Stimulated activated CD8-positive, alpha-beta memory T cell treated with anti-CD3 and anti-CD28 coated beads, Interleukin-15, amount 100 ng/mL, for 1 hour (primary cell): ENCODE data around the gene SYNJ1.
"Not testable (repeated sequence)": the region's sequence is repeated elsewhere in the genome, so short reads cannot be mapped to it uniquely, and the experiment has no call there.

Experiments
- DNase-seq: peaks from one replicate; pipeline ENCODE4 v3.0.0-alpha.2; 2020; ENCODE audit warnings: low read depth

The SYNJ1 gene

DNA sequence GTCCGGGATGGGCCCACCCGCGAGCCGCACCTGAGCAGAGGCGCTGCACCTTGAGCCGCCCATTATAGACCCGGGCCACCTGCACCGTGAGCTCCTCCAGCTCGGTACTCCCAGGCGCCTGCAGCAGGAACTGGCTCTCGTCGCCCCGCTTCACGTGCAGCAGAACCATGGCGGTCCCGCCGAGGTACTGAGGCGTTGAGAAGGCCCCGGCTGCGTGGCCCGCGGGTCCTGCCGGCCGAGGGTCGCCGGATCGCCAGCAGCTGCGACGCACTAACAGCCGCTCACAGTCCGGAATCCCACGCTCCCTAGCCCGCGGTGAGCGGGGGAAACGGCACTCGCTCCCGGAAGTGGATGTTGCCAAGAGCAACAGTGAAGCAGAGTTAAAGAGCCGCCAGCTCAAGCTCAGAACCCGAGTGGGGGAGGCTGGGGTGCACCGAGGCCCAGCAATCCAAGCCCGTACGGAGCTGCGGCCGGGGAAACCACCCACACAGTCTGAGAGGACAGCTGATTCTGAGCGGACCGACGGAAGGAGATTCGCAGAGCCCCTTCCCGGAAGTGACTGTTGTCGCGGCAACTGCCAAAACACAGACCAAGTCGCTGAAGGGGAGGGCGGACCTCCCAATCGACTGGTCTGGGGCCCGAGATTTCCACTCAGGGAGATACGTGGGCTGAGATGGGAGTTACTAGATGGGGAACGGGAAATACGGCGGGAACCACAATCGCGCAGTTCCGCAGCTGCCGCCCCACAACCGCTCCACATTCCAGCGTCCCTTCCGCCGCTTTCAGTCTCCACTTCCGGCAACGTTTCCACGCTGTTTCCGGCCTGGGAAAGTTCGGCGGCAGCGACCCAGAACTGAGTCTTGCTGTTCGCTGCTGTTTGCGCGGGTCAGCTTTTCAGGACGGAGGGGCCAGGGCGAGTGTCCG, 115.5 kb downstream of the SYNJ1 start, which contains the start of gene CFAP298:
CFAP298 (minus strand) TSS at position 303 of the 924 bp plus-strand sequence; CDS start at position 169, 134 bp downstream.
- DNase-seq, result peak; percentile 78

DNA sequence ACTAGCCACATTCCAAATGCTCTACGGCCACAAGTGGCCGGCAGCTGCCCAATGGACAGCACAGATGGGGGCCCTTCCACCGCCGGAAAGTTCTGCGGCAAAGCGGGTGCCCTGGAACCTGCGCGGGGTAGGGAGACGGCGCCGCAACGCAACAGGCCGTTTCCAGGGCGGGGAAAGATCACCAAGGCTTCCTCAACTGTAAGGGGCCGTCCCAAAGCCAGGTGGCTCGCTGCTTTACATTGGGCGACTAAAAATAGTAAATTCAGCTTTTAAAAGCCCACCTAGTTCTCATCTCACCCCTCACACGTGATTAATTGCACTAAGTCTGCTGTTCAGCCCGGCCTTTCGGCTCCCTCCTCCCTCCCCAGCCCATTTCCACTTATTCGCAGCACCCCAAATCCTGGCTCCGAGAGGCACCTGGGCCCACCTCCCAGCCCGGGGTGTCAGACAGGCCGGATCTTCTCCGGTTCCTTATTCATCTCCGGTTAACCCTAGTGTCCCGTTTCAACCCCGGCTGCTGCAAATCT, 116.3 kb downstream of the SYNJ1 start:
- DNase-seq, result peak; percentile 4

DNA sequence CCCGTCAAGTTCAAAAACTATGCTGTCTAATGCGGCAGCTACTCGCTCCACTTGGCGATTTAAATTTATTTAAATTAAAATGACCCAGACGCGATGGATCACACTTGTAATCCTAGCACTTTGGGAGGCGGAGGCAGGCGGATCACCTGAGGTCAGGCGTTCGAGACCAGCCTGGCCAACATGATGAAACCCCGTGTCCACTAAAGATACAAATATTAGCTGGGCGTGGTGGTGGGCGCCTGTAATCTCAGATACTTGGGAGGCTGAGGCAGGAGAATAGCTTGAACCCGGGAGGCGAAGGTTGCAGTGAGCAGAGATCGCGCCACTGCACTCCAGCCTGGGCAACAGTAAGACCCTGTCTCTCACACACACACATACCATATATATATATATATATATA, 116.9 kb downstream of the SYNJ1 start:
- not testable (repeated sequence) for DNase-seq

DNA sequence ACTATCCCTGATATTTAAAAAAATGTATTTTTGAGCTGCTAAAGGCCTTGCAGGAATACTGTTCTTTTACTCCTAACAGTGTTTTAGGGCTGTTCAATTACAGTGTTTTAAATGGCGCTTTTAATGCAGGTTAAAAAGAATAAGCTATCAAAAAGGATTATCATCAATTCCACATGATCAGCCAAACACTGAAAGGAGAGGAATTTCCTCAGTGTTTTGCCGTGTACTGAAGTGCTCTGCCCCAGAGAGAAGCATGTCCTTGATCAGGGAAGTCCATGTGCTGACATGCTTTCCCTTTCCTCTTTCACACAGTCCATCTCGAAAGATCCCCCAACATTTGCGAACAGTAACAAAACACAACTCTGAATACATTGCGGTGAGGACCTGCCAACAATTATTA, 119.0 kb downstream of the SYNJ1 start:
- no peak for DNase-seq

DNA sequence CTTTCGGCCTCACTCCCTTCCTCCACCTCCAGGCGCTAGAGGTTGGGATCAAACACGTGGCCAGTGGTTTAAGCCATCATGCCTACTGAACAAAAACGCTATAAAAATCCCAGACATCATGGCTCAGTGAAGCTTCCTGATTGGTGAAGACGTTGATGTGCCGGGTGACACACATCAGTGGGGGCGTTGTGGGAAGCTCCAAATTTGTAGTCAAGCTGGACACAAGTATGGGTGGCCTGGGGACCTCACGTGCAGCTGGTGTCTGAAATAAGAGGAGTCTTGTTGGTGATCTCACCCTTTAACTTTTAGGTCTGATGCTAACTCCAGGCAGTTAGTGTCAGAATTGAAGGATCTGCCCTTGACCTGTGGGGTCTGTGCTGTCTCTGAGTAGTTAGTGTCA, 122.3 kb downstream of the SYNJ1 start:
- no peak for DNase-seq

GRCh38 chr21:32604464-32604863, 123.3 kb downstream of the SYNJ1 start:
- no peak for DNase-seq

DNA sequence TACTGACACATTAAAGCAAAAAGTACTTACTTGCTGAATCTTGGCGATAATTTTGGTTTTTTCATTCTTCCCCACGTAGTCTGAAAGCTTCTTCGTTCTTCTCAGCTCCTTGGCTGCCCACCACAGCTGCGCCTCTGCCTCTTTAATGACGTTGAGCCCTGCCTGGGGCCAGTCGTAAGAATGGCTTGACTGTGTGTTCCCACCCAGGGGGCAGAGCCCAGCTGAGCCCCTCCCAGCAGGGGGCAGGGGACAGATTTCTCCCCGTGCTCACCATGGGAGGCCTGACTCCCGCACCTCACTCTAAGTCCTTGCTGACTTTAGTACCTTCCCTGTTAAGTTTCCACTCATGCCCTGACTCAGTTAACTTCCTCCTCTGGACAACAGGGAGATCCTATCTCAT, 124.7 kb downstream of the SYNJ1 start:
- DNase-seq, result no peak

DNA sequence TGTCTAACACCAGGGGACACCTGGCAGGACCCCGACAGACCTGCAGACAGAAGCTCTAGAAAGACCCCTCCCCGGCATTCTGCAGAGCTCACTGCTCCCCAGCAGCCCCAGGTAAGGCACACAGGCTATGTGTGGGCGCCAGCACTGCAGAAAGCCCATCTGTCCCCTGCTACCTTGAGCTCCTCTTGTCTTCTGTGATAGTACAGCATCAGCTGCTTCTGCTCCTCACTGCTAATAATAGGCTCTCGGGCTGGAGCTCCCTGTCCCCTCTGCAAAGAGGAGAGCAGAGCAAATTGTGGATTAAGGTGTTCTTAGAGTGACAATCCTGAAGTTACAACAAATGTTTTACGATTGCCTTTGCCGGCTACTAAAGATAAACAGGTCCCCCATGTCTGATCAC, 125.7 kb downstream of the SYNJ1 start:
- DNase-seq, result no peak

DNA sequence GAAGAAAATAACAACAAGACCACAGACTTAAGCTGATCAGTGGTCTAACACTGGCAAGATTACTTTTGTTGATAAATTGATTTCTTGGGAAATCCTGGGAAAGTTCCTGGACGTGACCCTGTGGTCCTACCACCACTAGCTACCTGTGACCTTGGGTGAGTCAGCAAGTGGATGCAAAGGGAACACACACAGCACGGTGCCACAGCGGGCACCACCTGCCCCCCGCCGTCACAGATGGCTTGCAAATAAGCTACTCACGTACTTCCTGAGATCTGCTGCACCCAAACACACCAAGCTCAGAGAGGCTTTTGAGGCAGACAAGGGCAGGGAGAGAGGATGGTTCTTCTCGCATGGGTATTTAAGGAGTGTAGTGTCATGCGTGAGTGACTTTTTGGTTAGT, 128.3 kb downstream of the SYNJ1 start:
- no peak for DNase-seq

DNA sequence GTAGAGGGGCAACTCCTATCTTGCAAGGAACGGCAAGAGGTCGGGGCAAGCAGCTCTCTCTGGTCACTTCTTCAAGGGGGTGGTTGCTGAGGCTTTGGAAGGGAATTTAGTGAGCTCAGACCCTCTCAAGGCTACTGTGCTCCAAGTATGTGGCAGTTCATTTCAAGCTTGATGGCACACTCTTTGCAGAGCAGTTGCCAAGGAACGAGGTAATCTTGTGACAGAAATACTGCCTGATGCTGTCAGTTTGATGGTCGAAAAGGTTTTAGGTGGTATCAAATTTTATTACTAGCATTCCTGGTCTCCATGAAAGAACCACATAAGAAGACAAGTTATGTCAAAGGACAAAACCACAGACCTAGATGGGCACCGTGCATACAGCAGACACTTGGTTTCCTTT, 128.7 kb downstream of the SYNJ1 start:
- no peak for DNase-seq

DNA sequence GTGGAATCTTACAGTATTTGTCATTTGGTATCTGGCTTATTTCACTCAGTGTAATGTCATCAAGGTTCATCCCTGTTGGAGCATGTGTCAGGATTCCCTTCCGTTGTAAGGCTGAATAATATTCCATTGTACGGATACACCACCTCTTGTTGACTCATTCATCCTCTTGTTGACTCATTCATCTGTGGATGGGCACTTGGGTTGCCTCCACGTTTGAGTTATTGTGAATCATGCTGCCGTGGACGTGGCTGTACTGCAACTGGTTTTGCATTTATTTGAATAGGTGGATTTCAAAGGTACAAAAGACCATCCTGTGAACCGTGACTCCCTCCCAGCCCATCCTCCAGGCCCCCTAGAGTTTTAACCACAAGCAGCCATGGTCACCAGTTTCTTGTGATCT, 130.6 kb downstream of the SYNJ1 start:
- no peak for DNase-seq

GRCh38 chr21:32595431-32595830, 132.4 kb downstream of the SYNJ1 start:
- no peak for DNase-seq

- DNase-seq, result no peak
These were observed 134.1 kb downstream of the SYNJ1 start for GRCh38 chr21:32593690-32594089.

GRCh38 chr21:32592929-32593502, 134.8 kb downstream of the SYNJ1 start:
- no peak for DNase-seq

DNA sequence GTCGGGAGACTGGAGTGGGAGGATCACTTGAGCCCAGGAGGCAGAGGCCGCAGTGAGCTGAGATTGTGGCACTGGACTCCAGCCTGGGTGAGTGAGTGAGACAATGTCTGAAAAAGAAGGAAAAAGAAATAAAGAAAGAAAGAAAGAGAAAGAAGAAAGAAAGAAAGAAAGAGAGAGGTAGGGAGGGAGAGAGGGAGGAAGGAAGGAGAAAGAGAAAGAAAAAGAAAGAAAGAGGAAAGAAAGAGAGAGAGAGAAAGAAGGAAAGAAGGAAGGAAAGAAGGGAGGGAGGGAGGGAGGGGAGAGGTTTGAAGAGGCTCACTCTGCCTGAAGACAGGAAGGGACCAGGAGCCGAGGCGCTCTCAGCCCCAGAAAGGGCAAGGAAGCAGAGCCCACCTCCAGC, 137.7 kb downstream of the SYNJ1 start:
- no peak for DNase-seq

DNA sequence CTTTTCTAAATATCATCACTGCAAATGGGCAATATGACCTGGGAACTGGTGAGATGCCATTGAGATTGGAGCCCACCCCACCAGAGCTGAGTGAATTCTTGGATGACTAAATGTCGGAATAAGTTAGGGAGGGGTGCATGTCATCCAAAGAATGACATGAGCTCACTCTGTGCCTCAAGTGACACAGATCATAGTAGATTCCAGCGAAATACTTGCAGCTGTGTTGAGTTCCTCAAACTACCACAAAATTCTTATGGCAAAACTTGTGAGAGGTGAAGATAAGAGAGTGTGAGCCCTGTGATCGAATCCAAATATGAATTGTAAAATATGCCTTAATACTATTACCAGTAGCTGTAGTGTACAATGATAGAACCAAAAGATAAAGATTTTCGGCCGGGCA, 140.2 kb downstream of the SYNJ1 start:
- DNase-seq, result no peak

DNA sequence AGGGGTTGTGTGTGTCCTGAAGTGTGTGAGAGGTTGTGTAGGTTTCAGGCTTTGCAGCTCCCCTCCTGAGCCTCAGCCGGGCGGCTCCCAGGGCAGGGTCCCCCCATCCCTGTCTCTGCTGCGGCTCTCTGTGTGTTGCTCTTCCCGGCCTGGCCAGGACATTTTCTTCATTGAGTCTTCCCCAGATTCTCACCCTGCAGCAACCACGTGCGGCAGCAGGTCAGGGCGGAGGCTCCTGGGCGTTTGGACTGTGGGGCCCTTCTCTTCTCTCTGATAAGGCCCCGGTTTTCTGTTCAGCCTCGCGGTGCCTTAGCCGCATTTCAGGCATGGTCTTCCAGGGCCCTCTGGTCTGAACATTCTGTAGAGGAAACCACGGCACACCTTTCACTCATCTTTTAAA, 140.7 kb downstream of the SYNJ1 start:
- DNase-seq, result no peak

- DNase-seq, result no peak
These were observed 141.8 kb downstream of the SYNJ1 start for GRCh38 chr21:32585970-32586369.

GRCh38 chr21:32585042-32585710, 142.6 kb downstream of the SYNJ1 start, which contains the start of gene TCP10L:
Gene TCP10L (minus strand): TSS chr21:32585523. CDS start chr21:32584304, 1,219 bp downstream.
- DNase-seq, result no peak

GRCh38 chr21:32584472-32584871, 143.3 kb downstream of the SYNJ1 start:
- no peak for DNase-seq

DNA sequence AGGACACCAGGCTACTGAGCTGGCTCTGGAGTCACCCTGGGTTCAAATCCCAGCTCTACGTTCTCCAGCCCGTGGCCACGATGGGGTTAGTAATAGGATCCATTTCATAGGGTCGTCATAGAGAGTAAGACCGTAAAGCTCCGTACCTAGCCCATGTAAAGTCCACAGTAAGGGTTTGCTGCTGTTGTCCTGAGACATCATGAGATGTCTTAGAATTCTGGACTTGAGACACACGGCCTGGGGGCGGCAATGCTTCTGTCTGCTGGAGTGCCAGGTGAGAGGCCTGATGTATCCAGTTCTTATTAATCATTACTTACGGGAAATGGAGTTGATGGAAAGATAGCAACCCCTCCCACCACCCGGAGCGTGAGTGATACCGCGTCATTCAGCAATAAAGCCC, 146.1 kb downstream of the SYNJ1 start:
- DNase-seq, result no peak

DNA sequence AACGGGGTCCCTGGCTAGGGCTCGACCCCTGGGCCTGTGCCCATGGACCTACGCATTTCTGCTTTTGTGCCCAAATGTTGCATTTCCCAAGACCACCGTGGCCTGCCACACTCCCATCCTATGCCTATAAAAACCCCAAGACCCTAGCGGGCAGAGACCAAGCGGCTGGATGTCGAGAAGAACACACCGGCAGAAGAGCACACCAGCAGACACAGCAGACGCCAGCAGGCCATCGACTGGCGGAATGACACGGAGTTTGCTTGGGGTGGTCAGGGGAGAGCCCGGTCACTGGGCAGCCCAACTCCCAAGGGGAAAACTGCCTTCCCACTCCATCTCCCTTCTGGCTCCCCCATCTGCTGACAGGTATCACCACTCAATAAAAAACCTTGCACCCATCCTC, 146.9 kb downstream of the SYNJ1 start:
- no peak for DNase-seq
